ENCODE data around the gene EXOC3L2. TPM values are rescaled to one million over a fixed set of nuclear protein-coding genes. Genes with fewer than 3 reads are reported as not detected.
A peak's percentile ranks its signal among the peaks of the same experiment; 100 is the strongest.

The EXOC3L2 gene
- total RNA-seq, 3 donors from 2014 or later: 0.70 to 1.4 (median 1.2) TPM

DNA sequence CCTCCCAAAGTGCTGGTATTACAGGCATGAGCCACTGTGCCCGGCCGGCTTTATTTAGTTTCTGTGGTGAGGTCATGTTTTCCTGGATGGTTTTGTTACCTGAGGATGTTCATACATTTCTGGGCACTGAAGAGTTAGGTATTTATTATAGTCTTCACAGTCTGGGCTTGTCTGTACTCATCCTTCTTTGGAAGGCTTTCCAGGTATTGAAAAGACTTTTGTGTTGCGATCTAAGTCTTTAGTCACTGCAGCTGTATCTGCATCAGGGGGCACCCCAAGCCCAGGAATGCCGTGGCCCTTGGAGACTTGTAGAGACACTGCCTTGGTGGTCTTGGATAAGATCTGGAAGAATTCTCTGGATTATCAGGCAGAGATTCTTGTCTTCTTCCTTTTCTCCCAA lies 53.8 kb downstream of the EXOC3L2 start:
- intact Hi-C loops (cut with DNase I, micrococcal nuclease): no loop called here
- ATAC-seq: no peak
- TF ChIP-seq, protein P1, sequence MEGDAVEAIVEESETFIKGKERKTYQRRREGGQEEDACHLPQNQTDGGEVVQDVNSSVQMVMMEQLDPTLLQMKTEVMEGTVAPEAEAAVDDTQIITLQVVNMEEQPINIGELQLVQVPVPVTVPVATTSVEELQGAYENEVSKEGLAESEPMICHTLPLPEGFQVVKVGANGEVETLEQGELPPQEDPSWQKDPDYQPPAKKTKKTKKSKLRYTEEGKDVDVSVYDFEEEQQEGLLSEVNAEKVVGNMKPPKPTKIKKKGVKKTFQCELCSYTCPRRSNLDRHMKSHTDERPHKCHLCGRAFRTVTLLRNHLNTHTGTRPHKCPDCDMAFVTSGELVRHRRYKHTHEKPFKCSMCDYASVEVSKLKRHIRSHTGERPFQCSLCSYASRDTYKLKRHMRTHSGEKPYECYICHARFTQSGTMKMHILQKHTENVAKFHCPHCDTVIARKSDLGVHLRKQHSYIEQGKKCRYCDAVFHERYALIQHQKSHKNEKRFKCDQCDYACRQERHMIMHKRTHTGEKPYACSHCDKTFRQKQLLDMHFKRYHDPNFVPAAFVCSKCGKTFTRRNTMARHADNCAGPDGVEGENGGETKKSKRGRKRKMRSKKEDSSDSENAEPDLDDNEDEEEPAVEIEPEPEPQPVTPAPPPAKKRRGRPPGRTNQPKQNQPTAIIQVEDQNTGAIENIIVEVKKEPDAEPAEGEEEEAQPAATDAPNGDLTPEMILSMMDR (IDR thresholded peaks at IDR 0.05): no peak

DNA sequence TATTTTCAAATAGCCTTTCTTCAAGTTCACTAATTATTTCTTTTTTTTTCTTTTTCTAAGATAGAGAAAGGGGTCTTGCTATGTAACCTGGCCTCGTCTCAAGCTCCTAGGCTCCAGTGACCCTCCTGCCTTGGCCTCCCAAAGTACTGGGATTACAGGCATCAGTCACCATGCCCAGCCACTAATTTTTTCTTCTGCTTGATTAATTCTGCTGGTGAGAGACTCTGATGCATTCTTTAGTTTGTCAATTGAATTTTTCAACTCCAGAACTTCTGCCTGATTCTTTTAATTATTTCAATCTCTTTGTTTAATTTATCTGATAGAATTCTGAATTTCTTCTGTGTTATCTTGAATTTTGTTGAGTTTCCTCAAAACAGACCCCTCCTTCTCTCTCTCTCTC lies 55.2 kb downstream of the EXOC3L2 start:
- no peak for ATAC-seq
- DNase-seq: no peak
- TF ChIP-seq, protein P1 (IDR thresholded peaks at IDR 0.05): no peak
- Histone ChIP-seq H3K4me3 (no peak overlapping the region), H3K36me3 (ENCODE audit: low read depth) (no peaks in the 10 kb centered on the region), H3K9me3 (no peaks in the 10 kb centered on the region), H3K4me1 (ENCODE audit: low read depth) (no peaks in the 10 kb centered on the region)
- intact Hi-C loops (cut with DNase I, micrococcal nuclease): no loop called here

More for the DNA sequence above, 53.8 kb downstream of the EXOC3L2 start:
- no peak for DNase-seq
- Histone ChIP-seq H3K4me1 (ENCODE audit: low read depth) (no peaks in the 10 kb centered on the region), H3K4me3 (no peak overlapping the region), H3K36me3 (ENCODE audit: low read depth) (no peaks in the 10 kb centered on the region), H3K9me3 (no peaks in the 10 kb centered on the region)

DNA sequence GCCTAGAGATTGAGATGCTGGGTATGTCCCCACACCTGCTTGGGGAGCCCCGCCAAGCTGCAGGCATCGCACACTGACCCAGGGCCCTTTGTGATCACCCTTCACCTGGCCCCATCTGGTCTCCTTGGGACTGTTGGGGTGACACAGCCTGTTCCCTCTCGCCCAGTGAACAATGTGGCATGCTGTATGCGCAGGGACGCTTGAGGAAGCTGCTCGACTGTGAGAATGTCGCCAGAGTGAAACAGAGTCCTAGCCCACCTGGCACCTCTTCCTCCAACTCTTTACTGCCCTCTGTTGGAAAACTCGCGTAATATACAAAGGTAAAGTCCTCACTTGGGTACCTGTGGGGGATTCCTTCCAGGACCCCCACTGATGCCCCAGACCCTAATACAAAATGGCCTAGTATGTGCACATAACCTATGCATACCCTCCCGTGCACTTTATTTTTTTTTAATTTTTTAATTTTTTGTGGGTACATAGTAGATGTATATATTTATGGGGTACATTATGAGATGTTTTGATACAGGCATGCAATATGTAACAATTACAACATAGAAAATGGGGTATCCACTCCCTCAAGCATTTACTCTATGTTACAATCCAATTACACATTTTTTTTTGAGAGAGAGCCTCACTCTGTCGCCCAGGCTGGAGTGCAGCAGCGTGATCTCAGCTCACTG lies 57.6 kb downstream of the EXOC3L2 start:
- no peak overlapping the region for H3K4me3 ChIP-seq
- intact Hi-C loops (cut with DNase I, micrococcal nuclease): no loop called here
- ATAC-seq: peak; percentile 69
- H3K4me1 ChIP-seq (ENCODE audit: low read depth): no peaks in the 10 kb centered on the region
- DNase-seq: no peak
- TF ChIP-seq, protein P1 (IDR thresholded peaks at IDR 0.05): no peak
- no peaks in the 10 kb centered on the region for H3K36me3 ChIP-seq (ENCODE audit: low read depth)
- no peaks in the 10 kb centered on the region for H3K9me3 ChIP-seq

DNA sequence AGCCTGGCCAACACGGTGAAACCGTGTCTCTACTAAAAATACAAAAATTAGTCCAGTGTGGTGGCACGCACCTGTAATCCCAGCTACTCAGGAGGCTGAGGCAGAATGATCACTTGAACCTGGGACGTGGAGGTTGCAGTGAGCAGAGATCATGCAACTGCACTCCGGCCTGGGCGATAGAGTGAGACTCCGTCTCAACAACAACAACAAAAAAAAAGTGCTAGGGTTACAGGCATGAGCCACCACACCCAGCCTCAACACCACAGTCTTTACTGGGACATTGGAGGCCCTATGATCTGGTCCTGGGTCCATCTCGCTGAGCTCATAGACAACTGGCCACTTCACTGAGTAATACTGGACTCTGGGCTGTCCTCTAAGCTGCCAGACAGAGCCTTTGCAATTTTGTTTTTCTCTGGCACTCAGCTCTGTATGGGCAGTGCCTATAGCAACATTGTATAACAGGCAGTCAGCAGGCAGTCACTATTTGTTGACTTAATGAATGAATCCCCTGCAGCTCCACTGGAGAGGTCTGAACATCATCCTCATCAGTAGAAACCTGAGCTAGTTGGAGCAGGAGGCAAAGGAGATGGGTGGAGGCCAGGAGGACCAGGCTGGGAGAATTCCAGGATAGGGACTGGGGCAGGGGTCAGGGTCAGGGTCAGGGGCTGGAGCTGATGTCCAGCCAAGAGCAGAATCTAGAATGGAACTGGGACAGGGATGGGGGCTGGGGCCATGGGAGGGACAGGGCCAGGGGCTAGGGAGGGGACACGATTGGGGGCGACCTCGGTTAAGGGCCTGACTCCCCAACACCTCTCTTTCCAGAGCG lies 58.5 kb downstream of the EXOC3L2 start:
- no peaks in the 10 kb centered on the region for H3K36me3 ChIP-seq (ENCODE audit: low read depth)
- H3K4me1 ChIP-seq (ENCODE audit: low read depth): no peaks in the 10 kb centered on the region
- TF ChIP-seq, protein P1 (IDR thresholded peaks at IDR 0.05): no peak
- ATAC-seq (no peak), DNase-seq (no peak)
- intact Hi-C loops (cut with DNase I, micrococcal nuclease): no loop called here
- H3K9me3 ChIP-seq: no peaks in the 10 kb centered on the region
- no peak overlapping the region for H3K4me3 ChIP-seq

DNA sequence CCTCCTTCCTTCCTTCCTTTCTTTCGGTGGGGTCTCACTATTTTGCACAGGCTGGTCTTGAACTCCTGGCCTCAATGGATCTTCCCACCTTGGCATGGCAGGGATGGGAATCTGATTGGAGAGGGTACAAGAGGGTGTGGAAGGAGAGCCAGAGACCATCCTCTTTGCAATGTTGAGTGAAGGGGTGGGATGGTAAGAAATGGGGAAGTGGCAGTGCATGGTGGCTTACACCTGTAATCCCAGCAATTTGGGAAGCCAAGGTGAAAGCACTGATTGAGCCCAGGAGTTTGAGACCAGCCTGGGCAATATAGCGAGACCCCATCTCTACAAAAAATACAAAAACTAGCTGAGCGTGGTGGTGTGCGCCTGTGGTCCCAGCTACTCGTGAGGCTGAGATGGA lies 61.1 kb downstream of the EXOC3L2 start:
- H3K4me3 ChIP-seq: no peak overlapping the region
- no peaks in the 10 kb centered on the region for H3K36me3 ChIP-seq (ENCODE audit: low read depth)
- H3K4me1 ChIP-seq (ENCODE audit: low read depth): peaks cover 10% of the 10 kb centered on the region
- TF ChIP-seq, protein P1 (IDR thresholded peaks at IDR 0.05): no peak
- ATAC-seq (no peak), DNase-seq (no peak)
- H3K9me3 ChIP-seq: no peaks in the 10 kb centered on the region
- intact Hi-C loops (cut with DNase I, micrococcal nuclease): no loop called here

Data from mucosa of descending colon (tissue), 3 donors.